NT2/D1 (cell line): Measurements from ENCODE around the gene SOX5.

Experiments
- SUZ12 ChIP-seq: IDR thresholded peaks from 2 replicates; pipeline ENCODE4 v1.6.1; 2011; ENCODE audit not compliant: insufficient read length, insufficient read depth; ENCODE audit errors: extremely low read depth
- YY1 ChIP-seq: IDR thresholded peaks from 2 replicates; pipeline ENCODE4 v1.6.1; 2011; ENCODE audit not compliant: insufficient read length, insufficient read depth
- ZNF274 ChIP-seq: IDR thresholded peaks from 2 replicates; pipeline ENCODE4 v1.6.1; 2011; ENCODE audit warnings: mild to moderate bottlenecking, low read depth, low read length

GRCh38 chr12:23566133-23566532 lies 383.3 kb downstream of the SOX5 start:
- TF ChIP-seq YY1 (no peak), ZNF274 (no peak), SUZ12 (no peak)
